ENCODE measurements around the gene DSCAM.

DNA sequence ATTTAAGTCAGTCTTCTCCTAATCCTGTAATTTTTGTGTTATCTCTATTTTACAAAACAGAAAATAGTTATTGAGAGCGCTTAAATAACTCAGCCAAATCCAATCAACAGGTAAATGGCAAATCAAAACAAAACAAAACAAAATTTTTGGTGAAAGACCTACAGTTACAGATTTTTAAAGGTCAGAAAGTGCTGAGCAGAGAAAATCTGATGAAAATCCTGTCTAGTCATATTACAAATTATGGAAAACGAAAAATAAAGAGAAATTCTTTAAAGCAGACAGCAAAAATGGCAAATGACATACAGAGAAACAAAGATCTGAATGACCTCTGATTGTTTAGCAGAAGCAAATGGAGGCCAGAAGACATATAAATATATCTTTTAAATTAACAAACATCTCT lies 497.4 kb downstream of the DSCAM start:
- no peak for TF ChIP-seq EZH2 (IDR thresholded peaks at IDR 0.05; ENCODE audit: borderline replicate concordance, insufficient read depth, low read depth, low read length, poor library complexity, severe bottlenecking)
- TF ChIP-seq, protein P1, sequence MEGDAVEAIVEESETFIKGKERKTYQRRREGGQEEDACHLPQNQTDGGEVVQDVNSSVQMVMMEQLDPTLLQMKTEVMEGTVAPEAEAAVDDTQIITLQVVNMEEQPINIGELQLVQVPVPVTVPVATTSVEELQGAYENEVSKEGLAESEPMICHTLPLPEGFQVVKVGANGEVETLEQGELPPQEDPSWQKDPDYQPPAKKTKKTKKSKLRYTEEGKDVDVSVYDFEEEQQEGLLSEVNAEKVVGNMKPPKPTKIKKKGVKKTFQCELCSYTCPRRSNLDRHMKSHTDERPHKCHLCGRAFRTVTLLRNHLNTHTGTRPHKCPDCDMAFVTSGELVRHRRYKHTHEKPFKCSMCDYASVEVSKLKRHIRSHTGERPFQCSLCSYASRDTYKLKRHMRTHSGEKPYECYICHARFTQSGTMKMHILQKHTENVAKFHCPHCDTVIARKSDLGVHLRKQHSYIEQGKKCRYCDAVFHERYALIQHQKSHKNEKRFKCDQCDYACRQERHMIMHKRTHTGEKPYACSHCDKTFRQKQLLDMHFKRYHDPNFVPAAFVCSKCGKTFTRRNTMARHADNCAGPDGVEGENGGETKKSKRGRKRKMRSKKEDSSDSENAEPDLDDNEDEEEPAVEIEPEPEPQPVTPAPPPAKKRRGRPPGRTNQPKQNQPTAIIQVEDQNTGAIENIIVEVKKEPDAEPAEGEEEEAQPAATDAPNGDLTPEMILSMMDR (IDR thresholded peaks at IDR 0.05), result no peak
